Memory B cell (primary cell): Measurements from ENCODE around the gene OPN1MW3.
"Not testable (repeated sequence)": the region's sequence is repeated elsewhere in the genome, so short reads cannot be mapped to it uniquely, and the experiment has no call there.

Experiments
- ATAC-seq: fragments of 150-1000 bp; cut with Tn5 transposase; 2 replicates; pipeline ENCODE4 v1.10.0; 2021; ENCODE audit warnings: low read depth, mild to moderate bottlenecking, moderate library complexity
- DNase-seq, 2 donors: peaks; one replicate each; pipeline ENCODE4 v3.0.0; 2022; ENCODE audit warnings: low spot score in 2 of 2
- H3K27ac Mint-ChIP-seq: one replicate; pipeline ENCODE4 v1.8.0; 2022; ENCODE audit warnings: mild to moderate bottlenecking, moderate library complexity, mixed read lengths
- H3K27me3 Mint-ChIP-seq: one replicate; pipeline ENCODE4 v1.8.0; 2022; ENCODE audit warnings: mixed read lengths
- H3K36me3 Mint-ChIP-seq: one replicate; pipeline ENCODE4 v1.8.0; 2022; ENCODE audit warnings: mild to moderate bottlenecking, mixed read lengths
- H3K4me1 Mint-ChIP-seq: one replicate; pipeline ENCODE4 v1.8.0; 2022; ENCODE audit warnings: mixed read lengths
- H3K4me3 Mint-ChIP-seq: one replicate; pipeline ENCODE4 v1.8.0; 2022; ENCODE audit warnings: mild to moderate bottlenecking, moderate library complexity, mixed read lengths
- H3K9me3 Mint-ChIP-seq: one replicate; pipeline ENCODE4 v1.8.0; 2022; ENCODE audit warnings: mixed read lengths

OPN1MW3 gene

DNA sequence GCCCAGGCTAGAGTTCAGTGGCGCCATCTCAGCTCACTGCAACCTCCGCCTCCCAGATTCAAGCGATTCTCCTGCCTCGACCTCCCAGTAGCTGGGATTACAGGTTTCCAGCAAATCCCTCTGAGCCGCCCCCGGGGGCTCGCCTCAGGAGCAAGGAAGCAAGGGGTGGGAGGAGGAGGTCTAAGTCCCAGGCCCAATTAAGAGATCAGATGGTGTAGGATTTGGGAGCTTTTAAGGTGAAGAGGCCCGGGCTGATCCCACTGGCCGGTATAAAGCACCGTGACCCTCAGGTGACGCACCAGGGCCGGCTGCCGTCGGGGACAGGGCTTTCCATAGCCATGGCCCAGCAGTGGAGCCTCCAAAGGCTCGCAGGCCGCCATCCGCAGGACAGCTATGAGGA is at the start of gene OPN1MW3:
Gene OPN1MW3 (plus strand): TSS at position 301 of the 400 bp plus-strand sequence. CDS start 38 bp downstream, at position 339.
- not testable (repeated sequence) for DNase-seq, H3K36me3 Mint-ChIP-seq, H3K4me1 Mint-ChIP-seq, H3K27ac Mint-ChIP-seq, H3K27me3 Mint-ChIP-seq, H3K4me3 Mint-ChIP-seq, ATAC-seq, H3K9me3 Mint-ChIP-seq

DNA sequence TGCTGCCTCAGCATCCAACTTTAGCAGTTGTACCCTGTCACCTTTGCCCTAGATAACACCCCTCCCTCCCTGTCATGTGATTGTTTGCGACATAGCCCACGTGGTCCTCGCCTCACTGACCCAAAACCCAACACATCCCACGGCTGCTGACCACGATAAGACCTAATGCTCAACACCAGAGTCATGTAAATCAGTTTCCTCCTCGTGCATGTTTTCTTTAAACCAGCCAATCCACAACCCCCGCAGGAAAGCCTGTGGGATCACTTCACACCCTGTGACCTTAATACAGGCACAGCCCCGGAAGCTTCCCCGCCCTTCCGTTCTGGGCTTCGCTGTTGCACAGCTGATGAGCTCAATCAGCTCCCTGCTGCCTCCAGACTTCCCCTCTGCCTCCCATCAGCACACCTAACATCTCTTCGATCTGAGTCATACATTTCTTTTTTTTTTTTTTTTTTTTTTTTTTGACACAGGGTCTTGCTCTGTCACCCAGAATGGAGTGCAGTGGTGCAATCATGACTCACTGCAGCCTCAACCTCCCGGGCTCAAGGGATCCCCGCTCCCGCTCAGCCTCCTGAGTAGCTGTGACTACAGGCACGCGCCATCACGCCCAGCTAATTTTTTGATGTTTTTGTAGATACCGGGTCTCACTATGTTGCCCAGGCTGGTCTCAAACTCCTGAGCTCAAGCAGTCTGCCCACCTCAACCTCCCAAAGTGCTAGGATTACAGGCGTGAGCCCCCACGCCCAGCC is 47.5 kb upstream of the OPN1MW3 start:
- H3K27ac Mint-ChIP-seq, H3K27me3 Mint-ChIP-seq, H3K4me3 Mint-ChIP-seq, H3K4me1 Mint-ChIP-seq, H3K36me3 Mint-ChIP-seq, H3K9me3 Mint-ChIP-seq, DNase-seq: not testable (repeated sequence)
- ATAC-seq, result peak; percentile 90

DNA sequence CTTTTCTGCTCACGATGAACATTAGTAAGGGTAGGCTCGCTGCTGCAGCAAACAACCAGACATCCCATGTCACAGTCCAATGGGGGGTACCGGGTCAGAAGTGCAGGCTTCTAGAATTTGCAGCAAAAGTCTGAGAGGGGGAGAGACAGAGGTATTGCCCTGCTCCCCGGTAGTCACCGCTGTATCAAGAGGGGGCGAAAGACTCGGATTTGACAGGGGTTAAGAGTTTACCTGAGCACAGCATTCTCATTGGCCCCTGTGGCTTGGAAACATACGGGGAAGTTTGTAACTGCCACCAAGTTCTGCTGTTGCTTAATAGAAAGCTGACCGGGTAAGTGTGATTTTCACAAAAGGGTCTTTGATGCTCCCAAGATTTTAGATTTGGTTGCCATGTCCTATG is 46.3 kb upstream of the OPN1MW3 start:
- not testable (repeated sequence) for DNase-seq, H3K4me3 Mint-ChIP-seq, H3K27me3 Mint-ChIP-seq, ATAC-seq, H3K4me1 Mint-ChIP-seq, H3K36me3 Mint-ChIP-seq, H3K27ac Mint-ChIP-seq, H3K9me3 Mint-ChIP-seq

DNA sequence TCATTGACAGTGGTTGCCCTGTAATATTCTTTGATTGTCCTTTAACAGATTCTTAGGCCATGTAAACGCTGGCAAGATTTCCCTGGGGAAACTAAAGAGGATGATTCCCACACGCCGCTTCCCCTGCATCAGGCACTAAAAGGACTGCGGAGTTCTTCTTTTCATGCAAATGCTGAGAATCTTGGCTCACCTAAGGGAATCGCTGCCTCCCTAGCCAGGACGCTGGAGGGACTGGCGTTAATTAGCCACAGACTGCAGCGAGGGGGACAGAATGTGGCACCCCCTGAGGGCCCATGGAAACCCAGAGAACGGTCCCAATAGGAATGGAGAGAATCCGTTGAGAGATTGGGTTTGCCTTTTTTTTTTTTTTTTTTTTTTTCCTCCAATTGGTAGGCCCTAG is 45.9 kb upstream of the OPN1MW3 start:
- ATAC-seq, result not testable (repeated sequence)

DNA sequence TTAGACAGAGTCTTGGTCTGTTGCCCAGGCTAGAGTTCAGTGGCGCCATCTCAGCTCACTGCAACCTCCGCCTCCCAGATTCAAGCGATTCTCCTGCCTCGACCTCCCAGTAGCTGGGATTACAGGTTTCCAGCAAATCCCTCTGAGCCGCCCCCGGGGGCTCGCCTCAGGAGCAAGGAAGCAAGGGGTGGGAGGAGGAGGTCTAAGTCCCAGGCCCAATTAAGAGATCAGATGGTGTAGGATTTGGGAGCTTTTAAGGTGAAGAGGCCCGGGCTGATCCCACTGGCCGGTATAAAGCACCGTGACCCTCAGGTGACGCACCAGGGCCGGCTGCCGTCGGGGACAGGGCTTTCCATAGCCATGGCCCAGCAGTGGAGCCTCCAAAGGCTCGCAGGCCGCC is 37.9 kb upstream of the OPN1MW3 start, which contains the start of gene OPN1MW2:
Gene OPN1MW2 (plus strand): TSS at position 301 of the 400 bp plus-strand sequence. CDS start 60 bp downstream, at position 361.
- not testable (repeated sequence) for H3K4me1 Mint-ChIP-seq, H3K27me3 Mint-ChIP-seq, H3K9me3 Mint-ChIP-seq, H3K27ac Mint-ChIP-seq, DNase-seq, ATAC-seq, H3K4me3 Mint-ChIP-seq, H3K36me3 Mint-ChIP-seq

More for the DNA sequence above, 45.9 kb upstream of the OPN1MW3 start:
- DNase-seq, H3K9me3 Mint-ChIP-seq, H3K36me3 Mint-ChIP-seq, H3K4me1 Mint-ChIP-seq, H3K27ac Mint-ChIP-seq, H3K27me3 Mint-ChIP-seq, H3K4me3 Mint-ChIP-seq: not testable (repeated sequence)

DNA sequence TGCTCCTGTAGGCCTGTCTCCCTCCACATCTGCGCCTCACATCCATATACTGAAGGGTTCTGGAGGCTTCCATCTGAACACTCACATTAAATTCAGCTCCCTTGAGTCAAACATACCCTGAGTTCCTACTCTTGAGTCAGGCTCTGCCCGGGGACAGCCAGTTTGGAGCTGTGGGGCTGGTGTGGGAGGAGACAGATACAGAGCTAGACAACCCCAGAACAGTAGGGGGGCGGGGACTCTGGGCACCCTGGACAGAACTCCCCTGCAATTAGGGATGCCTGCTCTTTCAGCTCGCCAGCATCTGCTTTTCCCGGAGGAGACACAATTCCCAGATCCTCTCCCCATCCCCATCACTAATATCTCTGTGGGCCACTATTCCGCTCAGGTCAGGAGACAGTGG is 32.1 kb upstream of the OPN1MW3 start:
- not testable (repeated sequence) for H3K36me3 Mint-ChIP-seq, DNase-seq, H3K27ac Mint-ChIP-seq

DNA sequence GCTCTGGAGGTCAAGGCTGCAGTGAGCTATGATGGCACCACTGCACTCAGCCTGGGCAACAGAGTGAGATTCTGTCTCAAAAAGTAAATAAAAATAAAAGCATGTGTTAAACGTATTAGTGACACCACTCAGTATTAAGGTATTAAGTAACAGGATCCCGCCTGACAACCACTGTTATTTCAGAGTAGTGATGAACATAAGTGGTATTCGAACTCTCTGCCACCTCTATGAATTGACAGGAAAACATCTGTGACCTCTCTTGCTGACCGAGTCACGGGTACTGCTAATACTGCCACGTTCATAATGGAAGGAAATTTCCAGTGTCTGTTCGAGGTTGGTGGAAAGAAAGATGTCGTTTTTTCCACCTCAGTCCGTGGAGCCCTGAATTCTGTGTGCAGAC is 30.7 kb upstream of the OPN1MW3 start:
- not testable (repeated sequence) for H3K36me3 Mint-ChIP-seq, H3K27ac Mint-ChIP-seq, DNase-seq, H3K9me3 Mint-ChIP-seq, ATAC-seq, H3K27me3 Mint-ChIP-seq, H3K4me3 Mint-ChIP-seq, H3K4me1 Mint-ChIP-seq

More for the DNA sequence above, 32.1 kb upstream of the OPN1MW3 start:
- not testable (repeated sequence) for H3K9me3 Mint-ChIP-seq, H3K4me3 Mint-ChIP-seq, ATAC-seq, H3K27me3 Mint-ChIP-seq, H3K4me1 Mint-ChIP-seq

DNA sequence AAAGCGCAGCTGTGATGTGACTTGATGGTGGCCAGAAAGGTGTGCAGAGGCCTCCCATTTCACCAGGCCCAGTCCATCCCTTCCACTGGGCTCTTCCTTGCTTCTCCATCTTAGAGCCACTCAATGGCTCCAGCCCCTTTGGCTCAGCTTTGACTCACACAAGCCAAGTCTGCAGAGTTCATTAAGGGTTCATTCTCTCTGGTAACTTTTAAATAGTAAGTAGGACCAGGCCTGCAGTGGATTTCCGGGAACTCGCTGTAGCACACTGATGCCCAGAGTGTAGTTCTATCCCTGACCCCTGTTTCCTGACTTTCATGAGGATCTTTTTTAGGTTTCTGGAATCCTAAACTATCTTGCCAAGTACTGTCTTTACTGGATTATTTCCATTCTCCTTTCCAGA is 25.9 kb upstream of the OPN1MW3 start:
- DNase-seq, H3K27ac Mint-ChIP-seq, ATAC-seq, H3K9me3 Mint-ChIP-seq, H3K36me3 Mint-ChIP-seq, H3K4me3 Mint-ChIP-seq, H3K27me3 Mint-ChIP-seq, H3K4me1 Mint-ChIP-seq: not testable (repeated sequence)

DNA sequence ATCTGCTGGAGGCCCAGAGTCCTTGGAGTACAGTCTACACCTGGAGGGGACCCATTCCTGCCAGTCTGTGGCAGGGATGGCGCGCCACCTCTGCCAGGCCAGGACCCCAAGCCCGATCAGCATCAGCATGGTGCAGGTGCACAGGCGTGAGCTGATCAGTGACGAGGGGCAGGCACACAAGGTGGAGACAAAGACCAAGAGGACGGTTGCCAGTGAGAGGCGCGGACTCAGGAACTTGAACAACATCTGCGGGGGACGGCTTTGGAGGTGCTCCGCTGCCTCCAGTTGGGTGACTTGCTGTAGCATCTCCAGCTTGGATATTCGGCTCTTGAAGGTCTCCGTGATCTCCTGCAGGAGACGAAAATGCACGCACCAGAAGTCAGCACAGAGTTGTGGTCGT is 23.8 kb upstream of the OPN1MW3 start:
- H3K27ac Mint-ChIP-seq, DNase-seq, H3K4me1 Mint-ChIP-seq, H3K36me3 Mint-ChIP-seq, H3K4me3 Mint-ChIP-seq, ATAC-seq, H3K9me3 Mint-ChIP-seq, H3K27me3 Mint-ChIP-seq: not testable (repeated sequence)

DNA sequence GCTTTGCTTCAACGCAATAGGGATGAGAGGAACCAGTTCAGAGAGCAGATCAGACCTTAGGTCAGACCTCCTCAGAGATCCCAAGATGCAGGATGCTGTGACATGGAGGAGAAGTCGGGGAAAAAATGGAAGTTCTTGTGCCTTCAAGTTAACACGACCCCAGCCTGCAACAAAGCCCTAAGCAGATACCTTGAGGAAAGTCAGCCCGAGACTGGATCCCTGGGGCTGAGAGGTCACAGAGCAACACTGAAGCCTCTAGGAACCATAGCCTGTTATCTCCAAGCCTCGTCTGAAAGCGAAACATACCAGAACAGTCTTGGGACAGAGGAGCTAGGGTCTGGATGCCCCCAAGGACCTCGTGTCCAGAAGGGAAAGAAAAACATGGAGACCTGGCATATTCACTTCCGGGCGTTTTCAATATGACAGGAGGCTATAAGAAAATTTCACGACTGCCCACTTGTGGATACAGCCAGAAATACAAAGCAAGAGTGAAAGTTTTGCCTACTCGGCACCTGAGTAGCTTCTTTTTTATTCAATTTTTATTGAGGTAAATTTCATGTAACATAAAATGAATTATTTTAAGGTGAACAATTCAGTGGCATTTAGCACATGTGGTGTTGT is 18.3 kb upstream of the OPN1MW3 start:
- H3K4me3 Mint-ChIP-seq, ATAC-seq, H3K27me3 Mint-ChIP-seq, H3K27ac Mint-ChIP-seq, DNase-seq, H3K36me3 Mint-ChIP-seq, H3K4me1 Mint-ChIP-seq, H3K9me3 Mint-ChIP-seq: not testable (repeated sequence)

DNA sequence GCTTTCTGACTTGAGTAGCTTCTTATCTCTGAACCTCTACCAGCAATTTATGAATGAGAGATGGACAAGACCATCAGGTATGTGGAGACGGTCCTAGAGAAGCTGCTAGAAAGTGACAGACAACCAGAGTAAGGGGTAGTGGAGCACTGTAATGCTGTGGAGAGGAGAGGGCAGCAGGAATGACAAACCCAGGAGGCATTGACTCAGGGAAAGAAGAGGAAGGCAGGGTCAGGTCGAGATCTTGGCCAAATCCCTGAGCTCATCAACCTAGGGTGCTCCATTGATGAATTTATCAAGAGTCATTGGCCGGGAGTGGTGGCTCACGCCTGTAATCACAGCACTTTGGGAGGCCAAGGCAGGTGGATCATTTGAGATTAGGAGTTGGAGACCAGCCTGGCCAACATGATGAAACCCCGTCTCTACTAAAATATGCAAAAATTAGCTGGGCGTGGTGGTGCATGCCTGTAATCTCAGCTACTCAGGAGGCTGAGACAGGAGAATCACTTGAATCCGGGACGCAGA is 17.3 kb upstream of the OPN1MW3 start:
- not testable (repeated sequence) for H3K4me3 Mint-ChIP-seq, H3K9me3 Mint-ChIP-seq, H3K4me1 Mint-ChIP-seq, H3K27ac Mint-ChIP-seq, H3K27me3 Mint-ChIP-seq, DNase-seq, H3K36me3 Mint-ChIP-seq, ATAC-seq

DNA sequence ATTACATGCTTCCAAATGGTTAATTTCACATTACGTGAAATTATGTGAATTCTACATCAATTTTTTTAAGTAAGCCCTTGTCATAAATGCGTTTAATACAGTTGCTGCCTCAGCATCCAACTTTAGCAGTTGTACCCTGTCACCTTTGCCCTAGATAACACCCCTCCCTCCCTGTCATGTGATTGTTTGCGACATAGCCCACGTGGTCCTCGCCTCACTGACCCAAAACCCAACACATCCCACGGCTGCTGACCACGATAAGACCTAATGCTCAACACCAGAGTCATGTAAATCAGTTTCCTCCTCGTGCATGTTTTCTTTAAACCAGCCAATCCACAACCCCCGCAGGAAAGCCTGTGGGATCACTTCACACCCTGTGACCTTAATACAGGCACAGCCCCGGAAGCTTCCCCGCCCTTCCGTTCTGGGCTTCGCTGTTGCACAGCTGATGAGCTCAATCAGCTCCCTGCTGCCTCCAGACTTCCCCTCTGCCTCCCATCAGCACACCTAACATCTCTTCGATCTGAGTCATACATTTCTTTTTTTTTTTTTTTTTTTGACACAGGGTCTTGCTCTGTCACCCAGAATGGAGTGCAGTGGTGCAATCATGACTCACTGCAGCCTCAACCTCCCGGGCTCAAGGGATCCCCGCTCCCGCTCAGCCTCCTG is 9.9 kb upstream of the OPN1MW3 start:
- not testable (repeated sequence) for H3K4me3 Mint-ChIP-seq, H3K9me3 Mint-ChIP-seq, H3K27me3 Mint-ChIP-seq, DNase-seq, H3K36me3 Mint-ChIP-seq, H3K27ac Mint-ChIP-seq, H3K4me1 Mint-ChIP-seq
- peak; percentile 91 for ATAC-seq

DNA sequence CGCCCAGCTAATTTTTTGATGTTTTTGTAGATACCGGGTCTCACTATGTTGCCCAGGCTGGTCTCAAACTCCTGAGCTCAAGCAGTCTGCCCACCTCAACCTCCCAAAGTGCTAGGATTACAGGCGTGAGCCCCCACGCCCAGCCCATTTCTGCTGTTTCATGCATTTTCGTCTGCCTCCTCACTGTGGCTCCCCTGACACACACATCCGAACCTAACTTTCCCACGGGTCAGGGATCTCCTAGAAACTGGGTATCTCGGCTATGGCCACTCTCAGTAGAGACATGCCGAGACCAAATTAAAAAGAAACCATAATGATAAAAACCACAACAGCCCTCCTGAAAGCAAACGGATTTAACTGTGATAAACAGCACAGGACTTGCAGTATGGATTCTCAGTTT is 9.3 kb upstream of the OPN1MW3 start:
- not testable (repeated sequence) for H3K27ac Mint-ChIP-seq, H3K4me1 Mint-ChIP-seq, H3K9me3 Mint-ChIP-seq, H3K36me3 Mint-ChIP-seq, ATAC-seq, H3K4me3 Mint-ChIP-seq, DNase-seq, H3K27me3 Mint-ChIP-seq

DNA sequence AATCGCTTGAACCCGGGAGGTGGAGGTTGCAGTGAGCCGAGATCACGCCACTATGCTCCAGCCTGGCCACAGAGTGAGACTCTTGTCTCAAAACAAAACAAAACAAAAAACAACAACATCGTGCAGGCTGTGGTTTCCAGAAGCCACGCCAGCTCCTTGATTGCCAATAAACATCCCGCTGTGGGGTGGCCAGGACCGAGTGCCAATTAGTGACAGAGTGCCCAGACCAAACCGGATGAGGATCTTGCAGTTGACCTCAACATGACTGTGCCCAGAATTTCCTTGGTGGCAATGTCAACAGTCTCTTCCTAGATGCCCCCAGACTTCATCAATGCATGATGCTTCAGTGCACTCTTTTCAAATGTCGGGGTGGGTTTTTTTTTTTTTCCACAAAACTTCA is 1.3 kb downstream of the OPN1MW3 start:
- H3K4me3 Mint-ChIP-seq, result not testable (repeated sequence)

More for the DNA sequence above, 1.3 kb downstream of the OPN1MW3 start:
- not testable (repeated sequence) for H3K27ac Mint-ChIP-seq, H3K9me3 Mint-ChIP-seq, H3K4me1 Mint-ChIP-seq, H3K36me3 Mint-ChIP-seq, ATAC-seq, H3K27me3 Mint-ChIP-seq, DNase-seq
